Spleen (tissue), 7 donors: ENCODE data around the gene WNT9A.
"Not testable (repeated sequence)": the region's sequence is repeated elsewhere in the genome, so short reads cannot be mapped to it uniquely, and the experiment has no call there.

Experiments used
- POLR2A ChIP-seq, 3 donors: fragments of 450-650 bp; IDR thresholded peaks; one replicate each; pipeline ENCODE4 v1.5.1; 2017; ENCODE audit warnings: antibody characterized with exemption in 3 of 3, mild to moderate bottlenecking in 1 of 3
- TF ChIP-seq, protein P1 (sequence below), 11 experiments: fragments of 200-600 bp in 7 of 11; fragments of 450-650 bp in 4 of 11; sonication (generic) in 4 of 11; IDR thresholded peaks in 8 of 11; conservative IDR thresholded peaks in 3 of 11; 1 replicate in 7 of 11; 2 replicates in 4 of 11; pipeline versions ENCODE4 v1.4.0 to v1.8.0; 2016 to 2021; ENCODE audit warnings: antibody characterized with exemption in 11 of 11, inconsistent platforms in 4 of 11, mild to moderate bottlenecking in 1 of 11
- donor health status: DM: no; HTN: no; CAD: no; lungs with moderate emphysema.
- donor health status: DM: no; HTN: no; CAD: no.
- donor health status: DM: no; HTN: no; CAD: no.

DNA sequence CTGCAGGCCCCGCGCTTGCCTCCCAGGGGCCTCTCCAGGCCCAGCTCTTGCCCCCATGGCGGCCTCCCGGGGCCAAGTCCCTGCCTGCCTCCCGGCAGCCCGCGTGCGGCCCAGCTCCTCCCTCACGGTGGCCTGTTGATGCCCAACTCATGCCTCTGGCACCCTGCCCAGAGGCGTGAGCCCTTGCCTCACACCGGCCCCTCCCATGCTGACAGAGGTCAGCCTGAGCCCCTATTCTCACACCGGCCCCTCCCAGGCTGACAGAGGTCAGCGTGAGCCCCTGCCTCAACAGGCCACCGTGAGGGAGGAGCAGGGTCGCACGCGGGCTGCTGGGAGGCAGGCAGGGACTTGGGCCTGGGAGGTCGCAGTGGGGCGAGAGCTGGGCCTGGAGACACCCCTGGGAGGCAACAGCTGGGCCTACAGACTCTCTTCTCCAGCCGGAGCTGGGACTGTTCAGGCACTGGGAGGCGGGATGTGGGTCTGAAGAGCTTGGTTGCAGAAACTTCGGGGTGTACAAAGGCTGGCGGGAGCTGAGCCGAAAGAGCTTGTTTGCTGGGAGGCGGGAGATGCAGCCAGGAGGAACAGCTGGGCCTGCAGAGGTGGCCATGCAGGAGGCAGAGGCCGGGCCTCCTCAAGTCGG, 24.0 kb upstream of the WNT9A start:
- TF ChIP-seq, protein P1, sequence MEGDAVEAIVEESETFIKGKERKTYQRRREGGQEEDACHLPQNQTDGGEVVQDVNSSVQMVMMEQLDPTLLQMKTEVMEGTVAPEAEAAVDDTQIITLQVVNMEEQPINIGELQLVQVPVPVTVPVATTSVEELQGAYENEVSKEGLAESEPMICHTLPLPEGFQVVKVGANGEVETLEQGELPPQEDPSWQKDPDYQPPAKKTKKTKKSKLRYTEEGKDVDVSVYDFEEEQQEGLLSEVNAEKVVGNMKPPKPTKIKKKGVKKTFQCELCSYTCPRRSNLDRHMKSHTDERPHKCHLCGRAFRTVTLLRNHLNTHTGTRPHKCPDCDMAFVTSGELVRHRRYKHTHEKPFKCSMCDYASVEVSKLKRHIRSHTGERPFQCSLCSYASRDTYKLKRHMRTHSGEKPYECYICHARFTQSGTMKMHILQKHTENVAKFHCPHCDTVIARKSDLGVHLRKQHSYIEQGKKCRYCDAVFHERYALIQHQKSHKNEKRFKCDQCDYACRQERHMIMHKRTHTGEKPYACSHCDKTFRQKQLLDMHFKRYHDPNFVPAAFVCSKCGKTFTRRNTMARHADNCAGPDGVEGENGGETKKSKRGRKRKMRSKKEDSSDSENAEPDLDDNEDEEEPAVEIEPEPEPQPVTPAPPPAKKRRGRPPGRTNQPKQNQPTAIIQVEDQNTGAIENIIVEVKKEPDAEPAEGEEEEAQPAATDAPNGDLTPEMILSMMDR (IDR thresholded peaks at IDR 0.05 in 8 of 11, conservative IDR thresholded peaks at IDR 0.05 in 3 of 11) = not testable (repeated sequence)
- not testable (repeated sequence) for TF ChIP-seq POLR2A (IDR thresholded peaks at IDR 0.05)
